Thymus (tissue), 11 donors: ENCODE results near the gene CTDSPL. TPM values are rescaled to one million over a fixed set of nuclear protein-coding genes. Genes with fewer than 3 reads are reported as not detected.

Source experiments
- DNase-seq, 9 donors: peaks; one replicate each; pipeline ENCODE4 v3.0.0-alpha.2; 2013; ENCODE audit warnings: low spot score in 9 of 9, low read depth in 6 of 9, missing footprints in 1 of 9
- H3K27ac ChIP-seq, 2 donors: one replicate each; pipeline ENCODE4 v1.5.1; 2013; ENCODE audit warnings: control low read depth in 1 of 2, low read depth in 1 of 2, low read length in 1 of 2, mild to moderate bottlenecking in 1 of 2, moderate library complexity in 1 of 2
- H3K27me3 ChIP-seq, 2 donors: one replicate each; pipeline ENCODE4 v1.5.1; 2013; ENCODE audit warnings: low read length in 1 of 2; ENCODE audit not compliant: control insufficient read depth in 2 of 2, insufficient read depth in 1 of 2
- H3K36me3 ChIP-seq, 2 donors: one replicate each; pipeline ENCODE4 v1.5.1; 2013; ENCODE audit warnings: low read length in 1 of 2, mild to moderate bottlenecking in 1 of 2, moderate library complexity in 1 of 2; ENCODE audit not compliant: control insufficient read depth in 2 of 2, insufficient read depth in 2 of 2
- H3K4me1 ChIP-seq, 2 donors: one replicate each; pipeline ENCODE4 v1.5.1; 2013; ENCODE audit warnings: low read length in 2 of 2; ENCODE audit not compliant: control insufficient read depth in 2 of 2, insufficient read depth in 2 of 2
- H3K4me3 ChIP-seq, 2 donors: one replicate each; pipeline ENCODE4 v1.5.1; 2013; ENCODE audit warnings: low read length in 2 of 2, control low read depth in 1 of 2, mild to moderate bottlenecking in 1 of 2
- H3K9me3 ChIP-seq, 2 donors: one replicate each; pipeline ENCODE4 v1.5.1; 2013; ENCODE audit warnings: low read length in 1 of 2, mild to moderate bottlenecking in 1 of 2; ENCODE audit not compliant: control insufficient read depth in 2 of 2, insufficient read depth in 1 of 2
- WGBS: extraction: QIAGEN DNeasy Blood & Tissue Kit; methylation state at CpG from one replicate; pipeline ENCODE4 v1.1.7; 2013; 5-methylcytosine and 5-hydroxymethylcytosine counted together
- polyA plus RNA-seq: library from polyadenylated mRNA; stranded (reverse); fragments of 200-250 nt; gene quantifications from one replicate; pipeline ENCODE4 v1.2.3, GENCODE V29; 2013
- total RNA-seq: library from RNA; stranded (reverse); fragments of 120-200 nt; gene quantifications from one replicate; pipeline ENCODE4 v1.2.4, GENCODE V29; 2013
- donor health status: healthy.

CTDSPL gene
- total and polyA plus RNA-seq, 2 donors = 4.4 to 6.5 TPM

GRCh38 chr3:37997791-37998370 is 136.2 kb downstream of the CTDSPL start:
- Histone ChIP-seq H3K4me3 (no peak overlapping the region), H3K27ac (peak overlapping the region in 1 of 2 donors; percentile 86), H3K36me3 (peaks cover 48 to 51% of the 10 kb centered on the region in 2 donors), H3K27me3 (no peaks in the 10 kb centered on the region), H3K9me3 (peaks cover 0 to 3% of the 10 kb centered on the region in 2 donors), H3K4me1 (peaks cover 11 to 41% of the 10 kb centered on the region in 2 donors)
- WGBS = 97% methylated on average over 6 of the region's 6 CpGs
- no peak for DNase-seq

GRCh38 chr3:37999836-38000235 is 138.2 kb downstream of the CTDSPL start:
- 98% methylated on average over 6 of the region's 6 CpGs for WGBS
- DNase-seq = no peak
- Histone ChIP-seq H3K27me3 (no peaks in the 10 kb centered on the region), H3K4me3 (no peak overlapping the region), H3K9me3 (peaks cover 0 to 3% of the 10 kb centered on the region in 2 donors), H3K27ac (no peak overlapping the region), H3K36me3 (peaks cover 53 to 59% of the 10 kb centered on the region in 2 donors), H3K4me1 (peaks cover 9 to 34% of the 10 kb centered on the region in 2 donors)

GRCh38 chr3:38000242-38000916 is 138.7 kb downstream of the CTDSPL start:
- Histone ChIP-seq H3K27me3 (no peaks in the 10 kb centered on the region), H3K4me3 (no peak overlapping the region), H3K36me3 (peaks cover 57 to 64% of the 10 kb centered on the region in 2 donors), H3K9me3 (peaks cover 0 to 3% of the 10 kb centered on the region in 2 donors), H3K27ac (no peak overlapping the region), H3K4me1 (peaks cover 6 to 31% of the 10 kb centered on the region in 2 donors)
- WGBS = 96% methylated on average over 6 of the region's 6 CpGs
- no peak for DNase-seq

- Histone ChIP-seq H3K36me3 (peaks cover 59 to 70% of the 10 kb centered on the region in 2 donors), H3K4me3 (no peak overlapping the region), H3K4me1 (peaks cover 6 to 24% of the 10 kb centered on the region in 2 donors), H3K27ac (no peak overlapping the region), H3K9me3 (peaks cover 0 to 3% of the 10 kb centered on the region in 2 donors), H3K27me3 (no peaks in the 10 kb centered on the region)
- no peak for DNase-seq
- 98% methylated on average over 6 of the region's 6 CpGs for WGBS
Observed at GRCh38 chr3:38000965-38001455, 139.3 kb downstream of the CTDSPL start.

GRCh38 chr3:38001456-38002081 is 139.9 kb downstream of the CTDSPL start:
- H3K4me1 ChIP-seq = peaks cover 6 to 20% of the 10 kb centered on the region in 2 donors
- 97% methylated on average over 9 of the region's 9 CpGs for WGBS
- no peak overlapping the region for H3K4me3 ChIP-seq
- no peak overlapping the region for H3K27ac ChIP-seq
- no peaks in the 10 kb centered on the region for H3K27me3 ChIP-seq
- no peak for DNase-seq
- peaks cover 60 to 71% of the 10 kb centered on the region in 2 donors for H3K36me3 ChIP-seq
- peaks cover 0 to 3% of the 10 kb centered on the region in 2 donors for H3K9me3 ChIP-seq

GRCh38 chr3:38002291-38002876 is 140.7 kb downstream of the CTDSPL start:
- no peaks in the 10 kb centered on the region for H3K27me3 ChIP-seq
- 98% methylated on average over 6 of the region's 6 CpGs for WGBS
- H3K9me3 ChIP-seq = peaks cover 0 to 3% of the 10 kb centered on the region in 2 donors
- H3K27ac ChIP-seq = no peak overlapping the region
- no peak for DNase-seq
- H3K4me3 ChIP-seq = no peak overlapping the region
- H3K4me1 ChIP-seq = peaks cover 4 to 14% of the 10 kb centered on the region in 2 donors
- peaks cover 67 to 71% of the 10 kb centered on the region in 2 donors for H3K36me3 ChIP-seq

- WGBS = 91% methylated on average over 9 of the region's 9 CpGs
- Histone ChIP-seq H3K36me3 (peaks cover 68 to 70% of the 10 kb centered on the region in 2 donors), H3K27ac (no peak overlapping the region), H3K4me1 (peaks cover 4 to 13% of the 10 kb centered on the region in 2 donors), H3K9me3 (peaks cover 0 to 3% of the 10 kb centered on the region in 2 donors), H3K4me3 (no peak overlapping the region), H3K27me3 (no peaks in the 10 kb centered on the region)
- no peak for DNase-seq
Observed at GRCh38 chr3:38002940-38003339, 141.3 kb downstream of the CTDSPL start.

- H3K36me3 ChIP-seq = peaks cover 72% of the 10 kb centered on the region in 2 donors
- H3K27ac ChIP-seq = no peak overlapping the region
- H3K27me3 ChIP-seq = no peaks in the 10 kb centered on the region
- H3K9me3 ChIP-seq = peaks cover 0 to under 1% of the 10 kb centered on the region in 2 donors
- H3K4me3 ChIP-seq = no peak overlapping the region
- peaks cover under 1 to 8% of the 10 kb centered on the region in 2 donors for H3K4me1 ChIP-seq
- WGBS = 86% methylated on average over 7 of the region's 7 CpGs
- peak in 3 of 9 donors; percentile 55 to 57 (median 57) for DNase-seq
Observed at GRCh38 chr3:38003371-38003816, 141.7 kb downstream of the CTDSPL start.
